Esophagus squamous epithelium (tissue), 4 donors: ENCODE results near the gene ZNRF3.
"Not testable (repeated sequence)": the region's sequence is repeated elsewhere in the genome, so short reads cannot be mapped to it uniquely, and the experiment has no call there.

Source experiments
- POLR2A ChIP-seq, 4 donors: fragments of 450-650 bp; IDR thresholded peaks; one replicate each; pipeline ENCODE4 v1.6.1; 2017; ENCODE audit warnings: antibody characterized with exemption in 4 of 4, mild to moderate bottlenecking in 4 of 4, moderate library complexity in 3 of 4
- TF ChIP-seq, protein P1 (sequence below), 6 experiments: fragments of 450-650 bp in 4 of 6; fragments of 200-600 bp in 2 of 6; sonication (generic) in 2 of 6; IDR thresholded peaks; one replicate each; pipeline ENCODE4 v1.5.1; 2016 to 2019; ENCODE audit warnings: antibody characterized with exemption in 6 of 6, mild to moderate bottlenecking in 4 of 6, moderate library complexity in 4 of 6

- TF ChIP-seq, protein P1, sequence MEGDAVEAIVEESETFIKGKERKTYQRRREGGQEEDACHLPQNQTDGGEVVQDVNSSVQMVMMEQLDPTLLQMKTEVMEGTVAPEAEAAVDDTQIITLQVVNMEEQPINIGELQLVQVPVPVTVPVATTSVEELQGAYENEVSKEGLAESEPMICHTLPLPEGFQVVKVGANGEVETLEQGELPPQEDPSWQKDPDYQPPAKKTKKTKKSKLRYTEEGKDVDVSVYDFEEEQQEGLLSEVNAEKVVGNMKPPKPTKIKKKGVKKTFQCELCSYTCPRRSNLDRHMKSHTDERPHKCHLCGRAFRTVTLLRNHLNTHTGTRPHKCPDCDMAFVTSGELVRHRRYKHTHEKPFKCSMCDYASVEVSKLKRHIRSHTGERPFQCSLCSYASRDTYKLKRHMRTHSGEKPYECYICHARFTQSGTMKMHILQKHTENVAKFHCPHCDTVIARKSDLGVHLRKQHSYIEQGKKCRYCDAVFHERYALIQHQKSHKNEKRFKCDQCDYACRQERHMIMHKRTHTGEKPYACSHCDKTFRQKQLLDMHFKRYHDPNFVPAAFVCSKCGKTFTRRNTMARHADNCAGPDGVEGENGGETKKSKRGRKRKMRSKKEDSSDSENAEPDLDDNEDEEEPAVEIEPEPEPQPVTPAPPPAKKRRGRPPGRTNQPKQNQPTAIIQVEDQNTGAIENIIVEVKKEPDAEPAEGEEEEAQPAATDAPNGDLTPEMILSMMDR (IDR thresholded peaks at IDR 0.05): not testable (repeated sequence)
- not testable (repeated sequence) for TF ChIP-seq POLR2A (IDR thresholded peaks at IDR 0.05)
Measured at GRCh38 chr22:29005754-29006153, 122.4 kb downstream of the ZNRF3 start.
